HEK293 (cell line): ENCODE results near the gene MTMR10.

Source experiments
- CTCF ChIA-PET: fragments of 350-600 bp; formaldehyde crosslinking; extraction: SDS; loops from one replicate; lab custom pipeline; 2021; ENCODE audit warnings: antibody characterized with exemption; lab: Yijun Ruan, JAX
- POLR2A ChIA-PET: fragments of 300-600 bp; formaldehyde crosslinking; extraction: SDS; loops from one replicate; lab custom pipeline; 2020; ENCODE audit warnings: antibody characterized with exemption, inconsistent platforms; lab: Yijun Ruan, JAX
- H3K27ac ChIP-seq: fragments of 200-500 bp; sonication (Bioruptor generic); 2 replicates; pipeline ENCODE4 v1.5.1; 2014; ENCODE audit warnings: low read depth, low read length, control low read depth, inconsistent platforms; ENCODE audit errors: extremely low read depth
- H3K36me3 ChIP-seq, 2 experiments: fragments of 200-500 bp in 1 of 2; sonication (Bioruptor generic) in 1 of 2; 1 replicate in 1 of 2; 2 replicates in 1 of 2; pipeline ENCODE4 v1.5.1; 2014 to 2017; ENCODE audit warnings: inconsistent platforms in 2 of 2, low read length in 2 of 2; ENCODE audit not compliant: control insufficient read depth in 2 of 2, insufficient read depth in 1 of 2
- H3K4me1 ChIP-seq: fragments of 200-500 bp; sonication (Bioruptor generic); 2 replicates; pipeline ENCODE4 v1.5.1; 2014; ENCODE audit warnings: mild to moderate bottlenecking, low read length, inconsistent platforms; ENCODE audit not compliant: control insufficient read depth, insufficient read depth
- H3K4me3 ChIP-seq: 2 replicates; pipeline ENCODE4 v1.5.1; 2011; ENCODE audit warnings: low read depth, mild to moderate bottlenecking, control low read depth, low read length, moderate library complexity
- H3K9me3 ChIP-seq: fragments of 200-500 bp; sonication (Bioruptor generic); 2 replicates; pipeline ENCODE4 v1.5.1; 2014; ENCODE audit warnings: low read depth, low read length, inconsistent platforms; ENCODE audit not compliant: control insufficient read depth, insufficient read depth
- KLF10 ChIP-seq: fragments of 450-650 bp; IDR thresholded peaks from 2 replicates; pipeline ENCODE4 v1.5.1; 2018; ENCODE audit warnings: missing biosample characterization, mild to moderate bottlenecking, missing genetic modification characterization
- MEIS1 ChIP-seq: sonication (generic); formaldehyde crosslinking; IDR thresholded peaks from 2 replicates; pipeline ENCODE4 v1.8.1; 2022; ENCODE audit warnings: missing genetic modification reagents, mild to moderate bottlenecking, borderline replicate concordance
- SP2 ChIP-seq: fragments of 450-650 bp; formaldehyde crosslinking; IDR thresholded peaks from 2 replicates; pipeline ENCODE4 v1.5.1; 2016; ENCODE audit warnings: missing biosample characterization, missing genetic modification characterization
- ZBTB17 ChIP-seq: fragments of 450-650 bp; formaldehyde crosslinking; IDR thresholded peaks from 2 replicates; pipeline ENCODE4 v1.5.1; 2016; ENCODE audit warnings: missing biosample characterization, missing genetic modification characterization
- ZBTB20 ChIP-seq: fragments of 450-650 bp; formaldehyde crosslinking; IDR thresholded peaks from 2 replicates; pipeline ENCODE4 v1.5.1; 2016; ENCODE audit warnings: missing biosample characterization, missing genetic modification characterization
- ZFP41 ChIP-seq: fragments of 450-650 bp; formaldehyde crosslinking; IDR thresholded peaks from 2 replicates; pipeline ENCODE4 v1.5.1; 2016; ENCODE audit warnings: missing biosample characterization, missing genetic modification characterization, borderline replicate concordance
- ZNF146 ChIP-seq: fragments of 450-650 bp; formaldehyde crosslinking; IDR thresholded peaks from 2 replicates; pipeline ENCODE4 v1.5.1; 2016; ENCODE audit warnings: missing biosample characterization, missing genetic modification characterization
- ZNF202 ChIP-seq: fragments of 450-650 bp; formaldehyde crosslinking; IDR thresholded peaks from 2 replicates; pipeline ENCODE4 v1.5.1; 2016; ENCODE audit warnings: missing biosample characterization, missing genetic modification characterization, borderline replicate concordance
- ZNF335 ChIP-seq: fragments of 450-650 bp; formaldehyde crosslinking; conservative IDR thresholded peaks from 2 replicates; pipeline ENCODE4 v1.5.1; 2016; ENCODE audit warnings: missing biosample characterization, missing genetic modification characterization
- ZNF341 ChIP-seq: fragments of 450-650 bp; formaldehyde crosslinking; IDR thresholded peaks from 2 replicates; pipeline ENCODE4; 2016; ENCODE audit warnings: low read depth, missing biosample characterization, missing genetic modification characterization
- ZNF423 ChIP-seq: fragments of 450-650 bp; formaldehyde crosslinking; IDR thresholded peaks from 2 replicates; pipeline ENCODE4 v1.5.1; 2016; ENCODE audit warnings: missing biosample characterization, missing genetic modification characterization
- ZNF658 ChIP-seq: fragments of 450-650 bp; formaldehyde crosslinking; IDR thresholded peaks from 2 replicates; pipeline ENCODE4; 2016; ENCODE audit warnings: missing biosample characterization, missing genetic modification characterization
- ZNF777 ChIP-seq: fragments of 450-650 bp; formaldehyde crosslinking; IDR thresholded peaks from 2 replicates; pipeline ENCODE4 v1.5.1; 2017; ENCODE audit warnings: missing biosample characterization, missing genetic modification characterization, borderline replicate concordance
- ZNF830 ChIP-seq: fragments of 450-650 bp; IDR thresholded peaks from 2 replicates; pipeline ENCODE4 v1.5.0; 2018; ENCODE audit warnings: missing biosample characterization, missing genetic modification characterization, low read depth, mild to moderate bottlenecking, moderate library complexity
- ZNF837 ChIP-seq: fragments of 450-650 bp; formaldehyde crosslinking; IDR thresholded peaks from 2 replicates; pipeline ENCODE4 v1.5.1; 2016; ENCODE audit warnings: missing biosample characterization, missing genetic modification characterization
- ZNF843 ChIP-seq: fragments of 450-650 bp; formaldehyde crosslinking; IDR thresholded peaks from 2 replicates; pipeline ENCODE4 v1.5.1; 2016; ENCODE audit warnings: missing biosample characterization, missing genetic modification characterization
- TF ChIP-seq, protein P1 (sequence below): fragments of 450-650 bp; formaldehyde crosslinking; IDR thresholded peaks from 2 replicates; pipeline ENCODE4; 2016; ENCODE audit warnings: missing biosample characterization, missing genetic modification characterization
- TF ChIP-seq, protein P2 (sequence below): fragments of 450-650 bp; formaldehyde crosslinking; IDR thresholded peaks from 2 replicates; pipeline ENCODE4 v1.5.1; 2016; ENCODE audit warnings: missing biosample characterization, missing genetic modification characterization

MTMR10 gene

GRCh38 chr15:31001702-31002101, 10.3 kb upstream of the MTMR10 start (continued):
- TF ChIP-seq ZNF146 (tag by site-specific recombination) (no peak), SP2 (tag by site-specific recombination) (no peak)
- TF ChIP-seq, all 188 proteins: peak for 0

- Histone ChIP-seq H3K9me3 (no peaks in the 10 kb centered on the region), H3K27ac (no peak overlapping the region), H3K36me3 (no peaks in the 10 kb centered on the region), H3K4me1 (no peaks in the 10 kb centered on the region)
- ChIA-PET CTCF (interaction anchor here (1.1 kb wide), 1 partner anchor 17 kb away, joined by 3 read pairs; no protein-coding TSS in a partner anchor), POLR2A (no interaction called here)
- TF ChIP-seq ZNF843 (tag by site-specific recombination) = no peak
- TF ChIP-seq ZFP41 (tag by site-specific recombination) = no peak
- no peak for TF ChIP-seq MEIS1 (CRISPR knock-in tag)
- TF ChIP-seq KLF10 (tag by site-specific recombination) = no peak
- no peak for TF ChIP-seq ZNF423 (tag by site-specific recombination)
- TF ChIP-seq, protein P1, sequence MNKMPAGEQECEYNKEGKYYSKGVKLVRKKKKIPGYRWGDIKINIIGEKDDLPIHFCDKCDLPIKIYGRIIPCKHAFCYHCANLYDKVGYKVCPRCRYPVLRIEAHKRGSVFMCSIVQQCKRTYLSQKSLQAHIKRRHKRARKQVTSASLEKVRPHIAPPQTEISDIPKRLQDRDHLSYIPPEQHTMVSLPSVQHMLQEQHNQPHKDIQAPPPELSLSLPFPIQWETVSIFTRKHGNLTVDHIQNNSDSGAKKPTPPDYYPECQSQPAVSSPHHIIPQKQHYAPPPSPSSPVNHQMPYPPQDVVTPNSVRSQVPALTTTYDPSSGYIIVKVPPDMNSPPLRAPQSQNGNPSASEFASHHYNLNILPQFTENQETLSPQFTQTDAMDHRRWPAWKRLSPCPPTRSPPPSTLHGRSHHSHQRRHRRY (tag by site-specific recombination) = no peak
- TF ChIP-seq SP2 (tag by site-specific recombination) = no peak
- TF ChIP-seq ZNF777 (tag by site-specific recombination) = no peak
- TF ChIP-seq, all 188 proteins: peak for 0
- H3K4me3 ChIP-seq = no peak overlapping the region
Observed at GRCh38 chr15:30999729-31000128, 8.3 kb upstream of the MTMR10 start.

GRCh38 chr15:30997270-30997669, 5.8 kb upstream of the MTMR10 start:
- POLR2A ChIA-PET = no interaction called here
- H3K36me3 ChIP-seq = no peaks in the 10 kb centered on the region
- no peak overlapping the region for H3K27ac ChIP-seq
- H3K4me1 ChIP-seq = no peaks in the 10 kb centered on the region
- TF ChIP-seq ZNF341 (tag by site-specific recombination) = no peak
- TF ChIP-seq, protein P2, sequence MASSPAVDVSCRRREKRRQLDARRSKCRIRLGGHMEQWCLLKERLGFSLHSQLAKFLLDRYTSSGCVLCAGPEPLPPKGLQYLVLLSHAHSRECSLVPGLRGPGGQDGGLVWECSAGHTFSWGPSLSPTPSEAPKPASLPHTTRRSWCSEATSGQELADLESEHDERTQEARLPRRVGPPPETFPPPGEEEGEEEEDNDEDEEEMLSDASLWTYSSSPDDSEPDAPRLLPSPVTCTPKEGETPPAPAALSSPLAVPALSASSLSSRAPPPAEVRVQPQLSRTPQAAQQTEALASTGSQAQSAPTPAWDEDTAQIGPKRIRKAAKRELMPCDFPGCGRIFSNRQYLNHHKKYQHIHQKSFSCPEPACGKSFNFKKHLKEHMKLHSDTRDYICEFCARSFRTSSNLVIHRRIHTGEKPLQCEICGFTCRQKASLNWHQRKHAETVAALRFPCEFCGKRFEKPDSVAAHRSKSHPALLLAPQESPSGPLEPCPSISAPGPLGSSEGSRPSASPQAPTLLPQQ = no peak
- CTCF ChIA-PET = interaction anchor here (0.7 kb wide), 1 partner anchor 216 kb away, joined by 5 read pairs; no protein-coding TSS in a partner anchor
- H3K4me3 ChIP-seq = no peak overlapping the region
- no peaks in the 10 kb centered on the region for H3K9me3 ChIP-seq

GRCh38 chr15:30992249-30992864, 929 bp upstream of the MTMR10 start:
- POLR2A ChIA-PET = interaction anchor here (1.1 to 1.4 kb wide), 3 partner anchors 47 to 137 kb away, joined by 3 read pairs; no protein-coding TSS in a partner anchor
- TF ChIP-seq ZNF837 (tag by site-specific recombination) (no peak), ZNF658 (tag by site-specific recombination) (no peak), ZNF335 (tag by site-specific recombination) (peak; percentile 41), ZBTB20 (tag by site-specific recombination) (0 out of 2 replicates have a peak, but pooled peaks have one; percentile 48), ZBTB17 (tag by site-specific recombination) (peak; percentile 55), ZNF202 (tag by site-specific recombination) (no peak), ZNF830 (no peak)
- H3K4me1 ChIP-seq = no peaks in the 10 kb centered on the region; the same call in 1 of the 2 replicates

More at GRCh38 chr15:30992249-30992864, 929 bp upstream of the MTMR10 start:
- Histone ChIP-seq H3K4me3 (peak overlapping the region; percentile 80), H3K27ac (peak overlapping the region; percentile 91), H3K9me3 (no peaks in the 10 kb centered on the region), H3K36me3 (no peaks in the 10 kb centered on the region)
- CTCF ChIA-PET = interaction anchor here (0.9 kb wide), 1 partner anchor 137 kb away, joined by 4 read pairs; no protein-coding TSS in a partner anchor
